ENCODE data around the gene PHB1.
A peak's percentile ranks its signal among the peaks of the same experiment; 100 is the strongest.
"Not testable (repeated sequence)": the region's sequence is repeated elsewhere in the genome, so short reads cannot be mapped to it uniquely, and the experiment has no call there.

The PHB1 gene

DNA sequence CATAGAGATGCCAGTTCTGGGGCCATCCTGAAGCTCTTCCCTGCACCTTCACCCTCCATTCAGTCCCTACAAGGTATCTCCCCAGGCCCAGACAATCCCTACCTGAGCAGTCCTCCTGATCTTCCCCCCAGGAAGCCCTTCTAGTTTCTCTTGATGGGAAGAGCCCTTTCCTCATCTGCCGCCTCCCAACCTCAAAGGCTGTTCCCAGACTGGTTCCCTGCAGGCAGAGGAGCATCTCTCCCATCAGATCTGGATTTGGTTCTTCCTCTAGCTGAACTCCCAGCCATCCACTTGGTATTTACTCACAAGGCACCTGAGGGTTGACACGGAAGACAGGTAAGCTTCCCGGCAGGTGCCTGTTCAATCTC lies 24.6 kb upstream of the PHB1 start:
- no peak for DNase-seq

DNA sequence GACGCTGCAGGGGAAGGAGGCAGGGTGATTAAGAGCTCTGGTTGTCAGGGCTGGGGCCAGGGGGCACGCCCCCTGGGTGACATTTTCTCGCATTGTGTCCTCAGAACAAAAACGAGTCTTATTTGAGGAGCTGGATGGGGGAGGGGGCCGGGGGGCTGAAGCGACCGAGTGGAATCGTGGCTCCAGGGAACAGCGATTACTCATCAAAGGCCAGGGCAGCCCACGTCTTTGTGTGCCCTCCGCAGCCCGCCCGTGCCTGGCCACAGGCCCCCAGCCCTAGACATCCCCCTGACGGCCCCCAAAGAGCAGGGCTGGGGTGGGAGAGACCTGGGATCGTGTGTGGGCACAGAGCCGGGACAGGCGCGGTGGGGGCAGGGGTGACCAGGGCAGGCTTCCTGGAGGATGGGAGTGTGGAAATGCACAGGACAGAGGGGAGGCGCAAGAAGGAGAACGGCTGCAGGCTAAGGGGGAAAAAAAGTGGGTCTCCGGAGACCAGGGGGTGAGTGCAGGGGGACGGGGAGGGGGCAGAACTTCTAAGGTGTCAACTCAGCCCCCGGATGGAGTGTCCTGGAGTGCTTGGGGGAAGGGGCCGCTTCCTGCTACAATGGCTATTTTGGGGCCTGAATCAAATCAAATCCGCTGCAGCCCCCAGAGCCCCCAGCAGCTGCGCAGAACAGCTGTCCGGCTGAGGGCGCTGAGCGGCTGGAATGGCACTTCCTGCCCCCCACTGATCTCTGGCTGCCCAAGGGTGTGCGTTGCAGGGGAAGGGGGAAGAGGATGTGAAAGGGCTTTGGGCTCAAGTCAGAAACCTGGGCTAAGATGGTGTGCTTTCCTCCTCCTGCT lies 24.0 kb upstream of the PHB1 start:
- no peak for DNase-seq

DNA sequence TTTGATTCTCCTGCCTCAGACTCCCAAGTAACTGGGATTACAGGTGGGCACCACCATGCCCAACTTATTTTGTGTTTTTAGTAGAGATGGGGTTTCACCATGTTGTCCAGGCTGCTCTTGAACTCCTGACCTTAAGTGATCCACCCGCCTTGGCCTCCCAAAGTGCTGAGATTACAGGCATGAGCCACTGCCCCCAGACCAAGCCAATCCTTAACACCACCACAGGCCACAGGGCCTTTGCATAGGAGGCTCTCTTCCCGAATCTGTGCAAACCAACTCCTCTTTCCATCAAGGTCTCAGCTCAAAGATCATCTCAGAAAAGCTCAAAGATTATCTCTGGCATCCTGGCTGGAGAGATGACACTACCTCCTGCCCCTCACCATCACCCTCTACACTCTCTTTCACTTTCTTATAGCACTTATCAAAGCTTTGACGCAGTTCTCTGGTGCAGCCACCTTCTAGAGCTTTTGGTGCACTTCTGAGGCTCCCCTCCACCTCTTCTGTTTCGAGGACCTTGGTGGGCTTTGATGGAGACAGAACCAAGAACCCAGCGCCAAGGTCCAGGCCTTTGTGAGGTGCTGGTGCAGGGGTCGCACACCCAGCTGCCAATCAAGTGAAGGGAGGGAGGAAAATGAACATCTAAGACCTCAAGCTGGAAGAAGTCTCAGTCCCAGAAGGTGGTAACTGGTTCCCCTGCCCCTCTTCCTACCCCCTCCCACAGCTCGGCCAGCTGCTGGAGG lies 23.2 kb upstream of the PHB1 start:
- no peak for DNase-seq

DNA sequence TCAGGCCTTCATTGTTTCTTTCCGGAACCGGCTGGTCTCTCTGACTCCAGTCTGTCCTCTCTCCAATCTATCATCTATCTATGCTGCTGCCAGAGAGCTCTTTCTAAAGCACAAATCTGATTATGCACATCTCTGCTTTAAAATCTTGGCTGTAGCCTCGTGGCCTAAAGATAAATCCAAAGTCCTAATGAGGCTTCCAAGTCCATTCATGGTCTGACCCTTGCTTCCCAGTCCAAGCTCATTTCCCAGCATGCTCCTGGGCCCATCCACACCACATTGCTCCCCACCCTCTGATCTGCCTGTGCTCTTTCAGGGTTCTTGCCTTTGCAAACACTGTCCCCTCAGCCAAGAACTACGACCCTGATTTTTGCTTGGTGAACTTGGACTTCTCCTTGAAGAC lies 21.5 kb upstream of the PHB1 start:
- no peak for DNase-seq

DNA sequence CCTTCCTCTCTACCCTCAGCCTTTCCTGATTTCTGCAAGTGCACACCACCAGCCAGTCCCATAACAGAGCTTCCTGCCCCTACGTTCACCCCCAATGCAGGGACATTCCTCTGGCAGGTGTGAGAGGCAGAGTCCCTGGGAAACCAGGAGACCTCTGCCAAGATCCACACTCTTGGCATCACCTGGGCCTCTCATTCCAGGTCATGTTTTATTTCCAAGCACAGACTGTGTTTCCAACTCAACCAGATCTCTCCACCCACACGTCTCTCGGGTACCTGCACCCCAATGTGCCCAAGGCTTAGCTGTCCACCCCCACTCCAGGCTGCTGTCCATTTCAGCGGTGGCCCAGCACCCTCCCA lies 21.0 kb upstream of the PHB1 start:
- no peak for DNase-seq

DNA sequence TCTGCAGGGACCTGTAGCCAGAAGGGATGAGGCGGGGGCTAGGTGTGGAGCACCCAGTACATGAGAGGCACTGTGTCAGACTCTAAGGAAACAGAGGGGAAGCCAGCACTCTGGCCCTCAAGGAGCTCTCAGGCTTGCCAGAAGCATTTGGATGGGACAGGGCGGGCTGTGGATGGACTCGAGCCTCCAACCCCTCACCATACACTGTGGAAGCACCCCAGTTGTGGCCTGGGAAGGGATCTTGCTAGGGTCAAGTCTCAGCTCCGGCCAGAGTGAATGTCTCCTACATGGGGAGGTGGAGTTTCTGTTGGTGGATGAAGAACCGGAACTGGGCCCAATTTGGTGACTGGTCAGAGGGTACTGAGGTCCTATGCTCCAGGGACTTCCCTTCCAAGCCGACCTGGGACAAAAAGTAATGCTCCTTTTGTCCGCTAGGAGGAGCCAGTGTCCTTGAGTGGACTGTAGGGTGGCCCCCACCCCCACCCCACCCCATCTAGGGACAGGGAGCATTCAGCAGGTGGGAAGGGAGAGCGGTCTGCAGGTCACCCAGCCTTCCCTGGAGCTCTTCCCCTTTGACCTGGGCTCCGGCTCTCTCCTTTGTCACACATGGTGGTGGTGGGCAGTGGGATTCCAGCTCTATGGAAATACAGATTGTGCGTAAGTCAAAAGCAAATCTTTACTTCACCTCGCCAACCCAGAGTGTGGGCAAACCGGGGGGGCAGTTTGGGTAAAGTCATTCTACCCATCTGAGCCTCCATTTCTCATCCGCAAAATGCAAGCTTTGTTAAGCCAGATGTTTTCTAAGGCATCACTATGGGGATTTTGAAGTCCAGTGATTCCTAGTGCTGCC lies 20.4 kb upstream of the PHB1 start:
- no peak for DNase-seq

DNA sequence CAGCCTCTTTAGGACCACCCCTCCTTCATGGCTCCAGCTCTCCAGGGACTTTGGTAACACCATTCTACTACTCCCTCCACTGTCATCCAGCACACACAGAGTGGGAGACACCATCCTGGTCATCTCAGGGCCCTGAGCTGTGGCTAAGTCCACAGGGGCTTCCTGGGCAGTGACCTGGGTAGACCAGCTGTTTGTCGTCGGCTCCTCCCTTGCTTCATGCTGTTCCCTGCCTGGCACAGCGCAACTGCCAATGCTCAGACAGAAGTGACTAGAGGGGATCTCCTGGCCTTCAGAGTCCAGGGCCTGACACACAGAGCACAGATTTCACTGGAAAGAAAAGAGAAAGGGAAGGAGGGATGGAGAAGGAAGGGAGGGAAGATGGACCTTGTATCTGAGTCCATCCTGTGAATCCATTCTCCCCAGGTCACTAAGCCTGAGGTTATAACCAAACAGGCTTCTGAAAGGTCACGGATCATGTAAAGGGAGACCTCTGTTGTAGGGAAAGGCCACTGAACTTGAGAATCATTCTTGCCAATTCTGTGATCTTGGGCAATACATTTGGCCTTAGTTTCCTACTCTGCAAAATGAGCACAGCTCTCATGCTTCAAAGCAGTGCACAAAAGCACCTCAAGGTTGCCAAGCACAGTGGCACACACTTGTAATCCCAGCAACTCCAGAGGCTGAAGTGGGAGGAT lies 18.5 kb upstream of the PHB1 start:
- DNase-seq: no peak

DNA sequence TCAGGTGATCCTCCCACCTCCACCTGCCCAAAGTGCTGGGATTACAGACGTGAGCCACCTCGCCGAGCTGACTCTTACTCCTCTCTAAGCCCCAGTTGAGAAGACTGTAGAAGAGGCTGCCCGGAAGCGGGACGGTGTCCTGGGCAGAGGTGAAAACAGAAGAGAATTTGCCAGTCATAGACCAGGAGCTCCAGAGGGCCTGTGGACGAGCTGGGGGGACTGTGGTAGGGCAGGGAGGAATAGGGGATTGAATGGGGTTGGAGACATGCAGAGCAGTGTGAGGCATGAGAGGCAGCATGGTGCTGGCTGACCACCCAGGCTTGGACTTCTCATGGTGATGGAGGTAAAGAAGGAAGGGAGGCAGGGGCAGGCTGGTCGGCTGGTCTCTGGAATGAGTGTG lies 17.1 kb upstream of the PHB1 start:
- no peak for DNase-seq

DNA sequence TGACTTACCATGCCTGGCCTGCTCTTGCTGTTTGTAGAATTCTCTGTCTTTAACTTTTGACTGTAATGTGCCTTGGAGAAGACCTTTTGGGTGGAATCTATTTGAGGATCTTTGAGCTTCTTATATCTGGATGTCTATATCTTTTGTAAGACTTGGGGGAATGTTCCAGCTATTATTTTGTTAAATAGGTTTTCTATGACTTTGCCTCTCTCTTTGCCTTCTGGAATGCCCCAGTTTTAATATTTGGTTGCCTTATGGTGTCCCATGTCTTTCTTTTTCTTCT lies 10.3 kb upstream of the PHB1 start:
- no peak for DNase-seq

DNA sequence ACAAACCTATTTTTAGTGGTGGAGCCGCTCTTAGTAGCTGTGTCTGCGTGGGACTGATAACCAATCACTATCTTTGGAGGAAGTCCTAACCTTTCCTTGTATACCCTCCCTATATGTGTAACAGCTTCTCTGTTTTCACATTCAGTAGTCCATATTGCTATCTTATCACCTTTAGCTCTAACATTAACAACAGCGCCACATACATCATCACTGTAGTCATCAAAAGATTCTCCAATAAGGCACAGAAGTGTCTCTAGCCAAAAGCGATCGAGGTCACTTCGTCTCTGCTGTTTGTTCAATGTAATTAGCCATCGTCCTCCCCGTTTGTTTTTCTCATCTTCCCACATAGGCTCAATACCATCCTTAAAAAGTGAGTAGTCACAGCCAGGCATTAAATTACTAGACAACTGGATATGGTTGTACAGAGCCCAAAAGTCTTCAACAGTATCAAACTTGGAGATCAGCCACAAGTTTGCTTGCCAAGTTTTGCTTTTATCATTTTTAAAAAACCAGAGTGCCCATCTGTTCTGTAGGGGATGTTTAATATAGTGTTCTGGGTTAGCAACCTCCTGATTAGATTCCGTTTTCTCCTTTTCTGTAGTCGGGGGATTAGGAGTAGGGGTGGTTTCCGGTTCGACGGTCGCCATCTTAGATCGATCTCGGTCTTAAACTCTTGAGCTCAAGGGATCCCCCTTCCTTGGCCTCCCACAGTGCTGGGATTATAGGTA lies 9.8 kb upstream of the PHB1 start:
- not testable (repeated sequence) for DNase-seq

DNA sequence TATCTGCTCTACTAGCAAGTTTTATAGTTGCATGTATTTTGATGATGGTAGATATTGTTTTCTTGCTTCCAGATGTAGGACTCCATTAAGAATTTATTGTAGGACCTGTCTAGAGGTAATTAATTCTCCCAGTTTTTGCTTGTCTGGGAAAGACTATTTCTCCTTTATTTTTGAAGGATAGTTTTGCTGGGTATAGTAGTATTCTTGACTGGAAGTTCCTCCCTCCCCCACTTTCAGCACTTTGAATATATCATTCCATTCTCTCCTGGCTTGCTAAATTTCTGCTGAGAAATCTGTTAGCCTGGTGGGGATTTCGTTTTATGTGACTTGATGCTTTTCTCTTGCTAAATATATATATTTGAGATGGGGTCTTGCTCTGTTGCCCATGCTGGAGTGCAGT lies 8.0 kb upstream of the PHB1 start:
- DNase-seq: no peak

DNA sequence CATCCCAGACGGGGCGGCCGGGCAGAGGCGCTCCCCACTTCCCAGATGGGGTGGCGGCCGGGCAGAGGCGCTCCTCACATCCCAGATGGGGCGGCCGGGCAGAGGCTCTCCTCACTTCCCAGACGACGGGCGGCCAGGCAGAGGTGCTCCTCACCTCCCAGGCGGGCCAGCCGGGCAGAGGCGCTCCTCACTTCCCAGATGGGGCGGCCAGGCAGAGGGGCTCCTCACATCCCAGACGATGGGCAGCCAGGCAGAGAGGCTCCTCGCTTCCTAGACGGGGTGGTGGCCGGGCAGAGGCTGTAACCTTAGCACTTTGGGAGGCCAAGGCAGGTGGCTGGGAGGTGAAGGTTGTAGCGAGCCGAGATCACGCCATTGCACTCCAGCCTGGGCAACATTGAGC lies 5.1 kb upstream of the PHB1 start:
- not testable (repeated sequence) for DNase-seq

DNA sequence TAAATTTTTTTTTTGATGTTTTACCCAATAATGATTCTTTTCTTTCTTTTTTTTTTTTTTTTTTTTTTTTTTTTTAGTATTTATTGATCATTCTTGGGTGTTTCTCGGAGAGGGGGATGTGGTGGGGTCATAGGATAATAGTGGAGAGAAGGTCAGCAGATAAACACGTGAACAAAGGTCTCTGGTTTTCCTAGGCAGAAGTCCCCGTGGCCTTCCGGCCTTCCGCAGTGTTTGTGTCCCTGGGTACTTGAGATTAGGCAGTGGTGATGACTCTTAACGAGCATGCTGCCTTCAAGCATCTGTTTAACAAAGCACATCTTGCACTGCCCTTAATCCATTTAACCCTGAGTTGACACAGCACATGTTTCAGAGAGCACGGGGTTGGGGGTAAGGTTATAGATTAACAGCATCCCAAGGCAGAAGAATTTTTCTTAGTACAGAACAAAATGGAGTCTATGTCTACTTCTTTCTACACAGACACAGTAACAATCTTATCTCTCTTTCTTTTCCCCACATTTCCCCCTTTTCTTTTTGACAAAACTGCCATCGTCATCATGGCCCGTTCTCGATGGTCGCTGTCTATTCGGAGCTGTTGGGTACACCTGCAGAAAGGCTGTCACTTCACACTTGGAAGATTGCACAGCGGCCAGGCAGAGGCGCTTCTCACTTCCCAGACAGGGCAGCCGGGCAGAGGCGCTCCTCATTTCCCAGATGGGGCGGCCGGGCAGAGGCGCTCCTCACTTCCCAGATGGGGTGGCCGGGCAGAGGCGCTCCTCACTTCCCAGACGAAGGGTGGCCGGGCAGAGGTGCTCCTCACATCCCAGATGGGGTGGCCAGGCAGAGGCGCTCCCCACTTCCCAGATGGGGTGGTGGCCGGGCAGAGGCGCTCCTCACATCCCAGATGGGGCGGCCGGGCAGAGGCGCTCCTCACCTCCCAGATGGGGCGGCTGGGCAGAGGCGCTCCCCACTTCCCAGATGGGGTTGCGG lies 4.4 kb upstream of the PHB1 start:
- not testable (repeated sequence) for DNase-seq

DNA sequence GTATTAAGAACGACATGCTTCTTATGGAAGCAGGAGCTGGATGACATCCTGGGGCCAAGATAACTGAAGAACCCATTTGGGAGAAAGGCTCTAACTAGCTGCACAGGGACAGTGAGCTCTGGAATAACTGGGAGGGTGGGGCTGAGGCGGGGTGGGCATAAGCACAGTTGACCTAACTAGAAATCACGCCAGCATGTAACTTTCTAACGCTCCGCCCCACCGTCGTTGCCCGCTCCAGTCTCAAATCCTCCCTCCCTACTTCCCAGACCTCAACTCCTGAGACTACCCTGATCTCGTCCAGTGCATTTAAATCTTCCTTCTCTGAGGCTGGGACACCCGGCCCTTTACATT lies 436 bp downstream of the PHB1 start:
- no peak for DNase-seq

DNA sequence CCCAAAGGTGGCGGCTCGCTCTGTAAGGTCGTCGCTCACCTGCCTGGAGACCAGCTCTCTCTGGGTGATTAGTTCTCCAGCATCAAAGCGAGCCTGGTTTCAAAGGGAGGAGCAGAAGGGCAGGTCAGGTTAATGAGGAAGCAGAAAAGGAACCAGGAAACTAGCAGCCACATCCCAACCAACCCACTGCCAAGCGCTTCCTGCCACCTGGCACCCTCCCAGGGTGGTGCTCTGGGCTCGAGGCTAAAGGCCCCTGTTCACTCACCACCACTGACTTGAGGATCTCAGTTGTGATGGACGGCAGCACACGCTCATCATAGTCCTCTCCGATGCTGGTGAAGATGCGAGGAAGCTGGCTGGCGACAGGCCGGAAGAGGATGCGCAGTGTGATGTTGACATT lies 5.6 kb downstream of the PHB1 start:
- no peak for DNase-seq

DNA sequence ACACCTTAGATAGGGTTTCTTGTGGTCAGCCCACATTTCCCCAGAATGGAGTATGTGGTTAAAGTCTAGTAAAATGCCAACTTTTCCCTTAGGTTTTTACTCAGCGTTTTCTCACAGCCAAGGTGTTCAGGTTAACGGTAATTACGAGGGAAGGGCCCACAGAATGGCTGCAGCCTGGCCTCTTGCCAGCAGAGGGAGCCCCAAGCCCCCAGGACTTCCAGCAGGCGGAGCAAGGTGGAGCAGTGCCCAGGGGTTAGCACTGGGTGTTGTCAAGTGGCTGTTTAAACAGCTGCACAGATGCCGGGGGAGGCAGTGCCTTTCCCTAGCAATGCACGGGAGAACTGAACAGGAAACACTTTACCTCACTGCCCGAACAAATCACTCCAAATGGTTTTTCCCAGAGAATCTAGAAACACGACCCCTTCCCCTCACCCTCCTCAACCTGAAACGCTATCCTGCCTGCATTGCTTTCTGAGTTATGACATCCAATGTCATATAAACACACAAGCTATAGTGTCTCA lies 6.6 kb downstream of the PHB1 start:
- DNase-seq: peak; percentile 63

DNA sequence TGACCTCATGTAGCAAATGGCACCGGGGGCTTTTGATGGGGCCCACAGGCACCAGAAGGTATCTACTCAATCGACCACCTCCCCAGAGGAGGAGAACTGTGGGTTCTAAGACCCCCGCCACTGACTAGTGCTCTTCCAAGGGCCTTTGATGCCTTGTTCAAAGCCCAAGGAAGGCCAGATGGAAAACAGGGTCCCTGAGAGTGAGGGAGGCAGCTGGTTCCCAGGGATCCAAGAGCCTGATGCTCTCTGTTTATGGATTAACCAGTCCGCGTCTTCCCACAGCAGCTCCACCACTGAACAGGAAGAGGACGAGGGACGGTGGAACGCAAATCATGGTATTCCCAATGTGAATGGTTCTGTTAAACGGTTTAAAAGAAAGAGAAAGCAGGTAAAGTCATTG lies 7.6 kb downstream of the PHB1 start:
- no peak for DNase-seq

DNA sequence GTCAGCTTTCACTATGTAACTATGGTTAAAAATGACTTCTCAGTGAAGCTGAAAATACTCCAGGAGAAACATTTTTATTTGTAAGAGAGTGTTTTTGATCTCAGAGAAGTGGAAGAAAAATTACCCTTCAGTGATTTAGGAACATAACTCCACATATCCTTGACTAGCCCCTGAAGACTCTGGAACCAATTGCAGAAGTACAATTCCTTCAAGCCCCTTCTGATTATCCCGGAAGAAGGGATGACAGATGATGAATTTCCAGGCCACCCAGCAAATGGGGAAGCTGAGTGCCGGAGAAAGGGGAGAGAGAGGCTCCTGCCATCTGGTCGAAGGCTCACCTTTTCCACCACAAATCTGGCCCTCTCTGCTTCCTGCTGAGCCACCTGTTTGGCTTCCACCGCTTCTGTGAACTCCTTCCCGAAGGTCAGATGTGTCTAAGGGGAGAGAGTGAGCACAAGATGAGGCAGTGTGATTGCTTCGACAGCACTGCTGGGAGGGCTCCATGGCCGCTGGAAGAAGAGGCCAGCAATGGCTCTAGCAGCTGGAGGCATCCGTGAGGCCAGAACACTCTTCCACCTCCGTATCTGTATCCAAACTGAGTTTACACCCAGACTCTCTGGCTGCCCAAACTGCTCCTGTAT lies 8.1 kb downstream of the PHB1 start:
- no peak for DNase-seq

DNA sequence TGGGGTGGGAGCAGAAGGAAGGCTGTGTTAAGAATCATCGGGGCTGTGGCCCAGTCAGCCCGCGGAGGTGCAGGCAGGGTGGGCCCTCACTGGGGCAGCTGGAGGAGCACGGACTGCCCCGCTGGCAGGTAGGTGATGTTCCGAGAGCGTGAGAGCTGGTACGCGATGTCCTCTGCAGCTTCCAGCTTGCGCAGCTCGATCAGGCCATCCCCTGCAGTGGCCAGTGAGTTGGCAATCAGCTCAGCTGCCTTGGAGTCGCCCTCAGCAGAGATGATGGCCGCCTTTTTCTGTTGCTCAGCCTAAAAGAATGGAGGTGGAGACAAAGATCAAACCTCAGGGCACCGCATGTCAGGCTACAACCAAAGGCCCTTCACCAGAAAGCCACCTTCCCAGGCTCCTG lies 9.8 kb downstream of the PHB1 start:
- no peak for DNase-seq

DNA sequence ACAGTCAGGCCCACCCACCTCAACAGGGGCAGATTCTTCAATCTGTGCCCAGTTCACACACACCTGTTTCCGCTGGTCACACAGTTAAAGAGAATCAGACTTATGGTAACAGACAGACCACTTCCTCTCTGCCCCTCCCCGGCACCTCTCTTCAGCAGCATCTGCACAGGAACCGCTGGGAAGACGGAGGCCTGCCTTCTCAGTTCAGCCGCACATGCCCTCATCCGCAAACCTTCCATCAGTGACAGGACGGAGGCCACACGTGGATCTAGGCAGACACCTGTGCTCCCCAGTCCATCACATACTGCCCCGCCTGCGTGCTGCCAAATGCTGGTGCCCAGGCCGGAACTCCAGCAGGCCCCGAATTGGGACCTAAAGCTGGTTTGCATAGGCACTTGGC lies 10.3 kb downstream of the PHB1 start:
- DNase-seq: no peak
